ENCODE measurements around the gene EDEM3.

DNA sequence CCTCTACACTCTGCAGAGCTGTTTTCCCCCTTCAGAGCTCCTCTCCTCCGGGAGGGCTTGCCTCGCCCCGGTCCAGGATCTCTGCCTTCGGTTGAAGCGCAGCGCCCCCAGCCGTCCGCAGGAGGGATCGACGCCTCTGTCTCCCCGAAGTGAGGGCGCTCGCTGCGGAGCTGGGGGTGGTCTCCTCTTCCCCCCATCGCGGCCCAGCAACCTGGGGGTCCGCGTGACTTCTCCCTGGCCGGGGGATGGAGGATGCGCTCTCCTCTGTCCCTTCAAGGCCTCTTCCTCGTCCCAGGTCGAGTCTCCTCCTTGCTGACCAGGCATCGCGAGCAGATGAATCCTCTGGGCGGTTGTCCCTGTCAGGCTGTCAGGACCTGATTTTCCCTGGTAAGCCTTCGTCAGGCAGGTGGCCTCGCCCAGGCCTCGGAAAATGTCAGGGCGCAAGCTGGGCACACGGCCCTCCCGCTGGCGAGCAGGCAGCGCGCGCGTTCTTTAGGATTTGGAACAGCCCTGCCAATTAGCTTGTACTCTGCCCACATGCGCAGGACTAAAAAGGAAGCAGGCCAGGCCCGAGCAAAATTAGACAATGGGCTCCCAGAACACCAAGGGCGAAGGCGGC lies 90.5 kb downstream of the EDEM3 start:
- TF ChIP-seq, protein P1, sequence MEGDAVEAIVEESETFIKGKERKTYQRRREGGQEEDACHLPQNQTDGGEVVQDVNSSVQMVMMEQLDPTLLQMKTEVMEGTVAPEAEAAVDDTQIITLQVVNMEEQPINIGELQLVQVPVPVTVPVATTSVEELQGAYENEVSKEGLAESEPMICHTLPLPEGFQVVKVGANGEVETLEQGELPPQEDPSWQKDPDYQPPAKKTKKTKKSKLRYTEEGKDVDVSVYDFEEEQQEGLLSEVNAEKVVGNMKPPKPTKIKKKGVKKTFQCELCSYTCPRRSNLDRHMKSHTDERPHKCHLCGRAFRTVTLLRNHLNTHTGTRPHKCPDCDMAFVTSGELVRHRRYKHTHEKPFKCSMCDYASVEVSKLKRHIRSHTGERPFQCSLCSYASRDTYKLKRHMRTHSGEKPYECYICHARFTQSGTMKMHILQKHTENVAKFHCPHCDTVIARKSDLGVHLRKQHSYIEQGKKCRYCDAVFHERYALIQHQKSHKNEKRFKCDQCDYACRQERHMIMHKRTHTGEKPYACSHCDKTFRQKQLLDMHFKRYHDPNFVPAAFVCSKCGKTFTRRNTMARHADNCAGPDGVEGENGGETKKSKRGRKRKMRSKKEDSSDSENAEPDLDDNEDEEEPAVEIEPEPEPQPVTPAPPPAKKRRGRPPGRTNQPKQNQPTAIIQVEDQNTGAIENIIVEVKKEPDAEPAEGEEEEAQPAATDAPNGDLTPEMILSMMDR (IDR thresholded peaks at IDR 0.05) = peak; percentile 99
- no peak for TF ChIP-seq ZFX (IDR thresholded peaks at IDR 0.05; ENCODE audit: borderline replicate concordance)
